Left colon (tissue), 2 donors: Measurements from ENCODE around the gene DNALI1. TPM values are rescaled to one million over a fixed set of nuclear protein-coding genes. Genes with fewer than 3 reads are reported as not detected.
"Not testable (repeated sequence)": the region's sequence is repeated elsewhere in the genome, so short reads cannot be mapped to it uniquely, and the experiment has no call there.

ENCODE experiments used
- ATAC-seq: fragments of 200-7000 bp; cut with Tn5 transposase; one replicate; pipeline ENCODE4 v1.9.1; 2020; ENCODE audit warnings: mild to moderate bottlenecking, moderate library complexity
- DNase-seq, 2 donors: peaks; one replicate each; pipeline ENCODE4 v3.0.0-alpha.2; 2020
- intact Hi-C, 2 donors: fragments of 100-400 bp; cut with DNase I in 1 of 2; cut with micrococcal nuclease in 1 of 2; formaldehyde crosslinking; loops; one replicate each; pipeline versions ENCODE4 v1.11.2 to v1.14.0; 2022; cut with DNase I, micrococcal nuclease
- long read RNA-seq: library from polyadenylated mRNA; unstranded; transcript quantifications from one replicate; pipeline ENCODE4 v2.0.0, GENCODE V29; 2021
- total RNA-seq, 2 donors: library from RNA; stranded (reverse); fragmentation: NEBNext Ultra II Directional; extraction: Animal tissue kit (Norgen Biotek cat#: 25700); gene quantifications; one replicate each; pipeline ENCODE4 v1.2.1, GENCODE V29; 2021
- donor health status: DM: no; HTN: no; CAD: no.
- donor health status: DM: yes; HTN: yes; CAD: no.

Gene DNALI1
- 1 to 10 TPM; 3.7 to 4.5 TPM for total RNA-seq
- long read RNA-seq, transcript DNALI1-201 (6 exons, 2,649 nt), result major isoform, 6 of 6 reads
- long read RNA-seq, partial matches to known transcripts, result 0 of 6 reads
- long read RNA-seq, other reads (novel, unspliced or antisense), result 0 of 6 reads

- intact Hi-C loops, result no loop called here
- peak; percentile 75 to 79 for DNase-seq
- ATAC-seq, result peak; percentile 69
Measured at GRCh38 chr1:37556712-37557196, at the start of gene DNALI1. DNALI1 (plus strand) TSS chr1:37556940; CDS start chr1:37556995, 55 bp downstream.

- intact Hi-C loops, result no loop called here
- ATAC-seq (no peak), DNase-seq (no peak)
Measured at GRCh38 chr1:37509181-37509580, 47.6 kb upstream of the DNALI1 start.

- ATAC-seq (peak; percentile 7), DNase-seq (peak; percentile 27 to 40)
- intact Hi-C loops, result no loop called here
Measured at GRCh38 chr1:37513795-37514349, 42.9 kb upstream of the DNALI1 start.

- intact Hi-C loops, result no loop called here
- ATAC-seq (peak; percentile 97), DNase-seq (peak; percentile 69 to 88)
Measured at GRCh38 chr1:37514350-37515184, 42.2 kb upstream of the DNALI1 start, which contains the start of gene MEAF6. MEAF6 (minus strand) TSS chr1:37514766; CDS start chr1:37514746, 20 bp downstream.

GRCh38 chr1:37515185-37516034 is 41.3 kb upstream of the DNALI1 start:
- ATAC-seq (no peak), DNase-seq (no peak)
- intact Hi-C loops, result no loop called here

GRCh38 chr1:37517569-37517968 is 39.2 kb upstream of the DNALI1 start:
- intact Hi-C loops, result no loop called here
- no peak for DNase-seq
- ATAC-seq, result no peak

- ATAC-seq, intact Hi-C loops, DNase-seq: not testable (repeated sequence)
Measured at GRCh38 chr1:37518241-37518640, 38.5 kb upstream of the DNALI1 start.

- DNase-seq, intact Hi-C loops, ATAC-seq: not testable (repeated sequence)
Measured at GRCh38 chr1:37518929-37519328, 37.8 kb upstream of the DNALI1 start.

GRCh38 chr1:37519613-37520012 is 37.1 kb upstream of the DNALI1 start:
- DNase-seq (no peak), ATAC-seq (no peak)
- intact Hi-C loops, result no loop called here

GRCh38 chr1:37529888-37530287 is 26.9 kb upstream of the DNALI1 start:
- DNase-seq, ATAC-seq, intact Hi-C loops: not testable (repeated sequence)

GRCh38 chr1:37532418-37533156 is 24.2 kb upstream of the DNALI1 start:
- ATAC-seq, DNase-seq, intact Hi-C loops: not testable (repeated sequence)

- DNase-seq (no peak), ATAC-seq (no peak)
- intact Hi-C loops, result no loop called here
Measured at GRCh38 chr1:37533317-37534093, 23.2 kb upstream of the DNALI1 start.

GRCh38 chr1:37537378-37537777 is 19.4 kb upstream of the DNALI1 start:
- DNase-seq (no peak), ATAC-seq (no peak)
- intact Hi-C loops, result no loop called here

GRCh38 chr1:37539154-37539553 is 17.6 kb upstream of the DNALI1 start:
- ATAC-seq, DNase-seq, intact Hi-C loops: not testable (repeated sequence)

- intact Hi-C loops, result no loop called here
- no peak for ATAC-seq
- no peak for DNase-seq
Measured at GRCh38 chr1:37540036-37540785, 16.5 kb upstream of the DNALI1 start.

- intact Hi-C loops, result no loop called here
- no peak for DNase-seq
- ATAC-seq, result no peak
Measured at GRCh38 chr1:37544530-37544929, 12.2 kb upstream of the DNALI1 start.

GRCh38 chr1:37545019-37545418 is 11.7 kb upstream of the DNALI1 start:
- intact Hi-C loops, result no loop called here
- no peak for DNase-seq
- ATAC-seq, result no peak
